GM23338 (cell line): ENCODE measurements around the gene GNG7. TPM values are rescaled to one million over a fixed set of nuclear protein-coding genes. Genes with fewer than 3 reads are reported as not detected.

Source experiments
- ATAC-seq: fragments of 200-7000 bp; cut with Tn5 transposase; 3 replicates; pipeline ENCODE4 v1.9.1; 2020
- DNase-seq: peaks from one replicate; pipeline ENCODE4 v3.0.0-alpha.2; 2015; ENCODE audit warnings: low spot score
- H2AFZ ChIP-seq: fragments of 200-600 bp; sonication (generic); 2 replicates; pipeline ENCODE4 v1.8.0; 2016; ENCODE audit warnings: antibody characterized with exemption, mild to moderate bottlenecking, moderate library complexity
- H3F3A ChIP-seq: fragments of 200-600 bp; sonication (generic); replicated peaks from 2 replicates; pipeline ENCODE4 v1.8.0; 2017; ENCODE audit warnings: antibody characterized with exemption, mixed run types, low read depth
- H3K27ac ChIP-seq: fragments of 200-600 bp; sonication (generic); 2 replicates; pipeline ENCODE4 v1.6.1; 2016; ENCODE audit warnings: low read depth
- H3K27me3 ChIP-seq: fragments of 200-600 bp; sonication (generic); 2 replicates; pipeline ENCODE4 v1.8.0; 2016; ENCODE audit warnings: mild to moderate bottlenecking, mixed run types, moderate library complexity; ENCODE audit not compliant: insufficient read depth
- H3K36me3 ChIP-seq: fragments of 200-600 bp; sonication (generic); 2 replicates; pipeline ENCODE4 v1.8.0; 2016; ENCODE audit warnings: mild to moderate bottlenecking; ENCODE audit not compliant: insufficient read depth
- H3K4me1 ChIP-seq: fragments of 200-600 bp; sonication (generic); 2 replicates; pipeline ENCODE4 v1.8.0; 2016; ENCODE audit warnings: mild to moderate bottlenecking, moderate library complexity; ENCODE audit not compliant: insufficient read depth
- H3K4me2 ChIP-seq: fragments of 200-600 bp; sonication (generic); 2 replicates; pipeline ENCODE4 v1.7.1; 2017; ENCODE audit warnings: mixed run types
- H3K4me3 ChIP-seq: fragments of 200-600 bp; sonication (generic); 2 replicates; pipeline ENCODE4 v1.6.1; 2016; ENCODE audit warnings: mixed run types
- H3K79me2 ChIP-seq: fragments of 200-600 bp; sonication (generic); replicated peaks from 2 replicates; pipeline ENCODE4 v1.8.0; 2017; ENCODE audit warnings: mild to moderate bottlenecking; ENCODE audit not compliant: insufficient read depth
- H3K9me2 ChIP-seq: fragments of 200-600 bp; sonication (generic); 2 replicates; pipeline ENCODE4 v1.8.0; 2017; ENCODE audit not compliant: insufficient read depth
- H4K20me1 ChIP-seq: fragments of 200-600 bp; sonication (generic); replicated peaks from 2 replicates; pipeline ENCODE4 v1.8.0; 2017; ENCODE audit warnings: mild to moderate bottlenecking; ENCODE audit not compliant: insufficient read depth
- H3K27ac Mint-ChIP-seq: 2 replicates; pipeline ENCODE4 v1.8.0; 2020; ENCODE audit warnings: inconsistent platforms, mild to moderate bottlenecking, moderate library complexity, mixed read lengths
- H3K27me3 Mint-ChIP-seq: 3 replicates; pipeline ENCODE4 v1.8.0; 2022; ENCODE audit warnings: low read depth, mild to moderate bottlenecking, moderate library complexity, mixed read lengths, inconsistent platforms; ENCODE audit not compliant: insufficient read depth, poor library complexity
- H3K36me3 Mint-ChIP-seq: 3 replicates; pipeline ENCODE4 v1.8.0; 2021; ENCODE audit warnings: low read depth, mild to moderate bottlenecking, inconsistent platforms, moderate library complexity, mixed read lengths
- H3K4me1 Mint-ChIP-seq: 3 replicates; pipeline ENCODE4 v1.8.0; 2020; ENCODE audit warnings: mild to moderate bottlenecking, inconsistent platforms, mixed read lengths
- H3K4me3 Mint-ChIP-seq: 3 replicates; pipeline ENCODE4 v1.8.0; 2021; ENCODE audit warnings: moderate library complexity, mild to moderate bottlenecking, inconsistent platforms, mixed read lengths
- H3K9me3 Mint-ChIP-seq: 3 replicates; pipeline ENCODE4 v1.8.0; 2020; ENCODE audit warnings: moderate library complexity, mild to moderate bottlenecking, inconsistent platforms, mixed read lengths
- CREB1 ChIP-seq: fragments of 250-450 bp; sonication (Bioruptor Pico); IDR thresholded peaks from 2 replicates; pipeline ENCODE4 v1.5.0; 2020; ENCODE audit warnings: low read depth, mild to moderate bottlenecking, moderate library complexity
- CTCF ChIP-seq, 2 experiments: fragments of 200-600 bp in 1 of 2; sonication (generic) in 1 of 2; conservative IDR thresholded peaks; 2 replicates each; pipeline versions ENCODE4 v1.5.1 to v1.6.1; 2016 to 2017; ENCODE audit warnings: antibody characterized with exemption in 2 of 2, low read depth in 2 of 2, mild to moderate bottlenecking in 2 of 2, moderate library complexity in 1 of 2
- EZH2 ChIP-seq: fragments of 200-600 bp; sonication (generic); IDR thresholded peaks from one replicate; pipeline ENCODE4 v1.8.0; 2017; ENCODE audit warnings: antibody characterized with exemption, mild to moderate bottlenecking, low read depth; ENCODE audit not compliant: unreplicated experiment
- JUNB ChIP-seq: IDR thresholded peaks from one replicate; pipeline ENCODE4 v1.6.1; 2016; ENCODE audit warnings: antibody characterized with exemption; ENCODE audit not compliant: unreplicated experiment
- NANOG ChIP-seq: IDR thresholded peaks from 2 replicates; pipeline ENCODE4 v1.6.1; 2016; ENCODE audit warnings: antibody characterized with exemption, borderline replicate concordance
- REST ChIP-seq: IDR thresholded peaks from one replicate; pipeline ENCODE4 v1.6.1; 2018; ENCODE audit warnings: antibody characterized with exemption; ENCODE audit not compliant: unreplicated experiment
- STAT1 ChIP-seq: IDR thresholded peaks from one replicate; pipeline ENCODE4 v1.6.1; 2016; ENCODE audit warnings: antibody characterized with exemption; ENCODE audit not compliant: unreplicated experiment
- ZNF114 ChIP-seq: fragments of 250-450 bp; sonication (Bioruptor Pico); IDR thresholded peaks from 2 replicates; pipeline ENCODE4 v1.5.0; 2020; ENCODE audit warnings: mild to moderate bottlenecking, moderate library complexity
- ZNF331 ChIP-seq: fragments of 250-450 bp; sonication (Bioruptor Pico); IDR thresholded peaks from 2 replicates; pipeline ENCODE4 v1.5.0; 2020; ENCODE audit warnings: low read depth, mild to moderate bottlenecking, moderate library complexity
- ZNF462 ChIP-seq: fragments of 250-450 bp; sonication (Bioruptor Pico); IDR thresholded peaks from 2 replicates; pipeline ENCODE4 v1.5.0; 2020; ENCODE audit warnings: mild to moderate bottlenecking, moderate library complexity
- polyA plus RNA-seq: library from polyadenylated mRNA; unstranded; fragments of >200 nt; fragmentation: Nextera tagmentation; extraction: Ambion mirVana; gene quantifications from 2 replicates; pipeline ENCODE4 v1.2.1, GENCODE V29; 2016
- total RNA-seq: library from RNA; depleted of rRNA; stranded (reverse); fragments of >200 nt; shearing (Covaris generic); gene quantifications from 2 replicates; pipeline ENCODE4 v1.2.3, GENCODE V29; 2014

Gene GNG7
- total and polyA plus RNA-seq, 2 experiments from 2014 or later: 5.1 to 5.4 TPM

GRCh38 chr19:2627319-2627829 is 75.1 kb downstream of the GNG7 start (continued):
- TF ChIP-seq ZNF462 (CRISPR knock-in tag) (no peak), JUNB (no peak)

- H3K79me2 ChIP-seq: no peaks in the 10 kb centered on the region
- Mint-ChIP-seq H3K4me1 (peaks cover 9% of the 10 kb centered on the region), H3K4me3 (no peak overlapping the region), H3K27me3 (peaks cover 6% of the 10 kb centered on the region), H3K36me3 (peaks cover 17% of the 10 kb centered on the region; the same call in 2 of the 3 replicates), H3K9me3 (peaks cover 19% of the 10 kb centered on the region), H3K27ac (no peak overlapping the region)
- no peaks in the 10 kb centered on the region for H3K9me2 ChIP-seq
- no peaks in the 10 kb centered on the region for H4K20me1 ChIP-seq
- no peaks in the 10 kb centered on the region for H3F3A ChIP-seq
- H3K27ac ChIP-seq: no peak overlapping the region
- ATAC-seq (no peak), DNase-seq (no peak)
- H3K4me2 ChIP-seq: no peak overlapping the region
- H3K36me3 ChIP-seq: no peaks in the 10 kb centered on the region
- no peak overlapping the region for H3K4me3 ChIP-seq
- no peaks in the 10 kb centered on the region; the same call in 1 of the 2 replicates for H3K4me1 ChIP-seq
- TF ChIP-seq ZNF331 (no peak), ZNF114 (CRISPR knock-in tag) (no peak), NANOG (no peak), EZH2 (no peak), STAT1 (no peak), CREB1 (CRISPR knock-in tag) (no peak), JUNB (no peak), REST (no peak), CTCF (conservative IDR thresholded peaks at IDR 0.05; ENCODE audit: low read depth in 2 of 2) (no peak)
- H3K27me3 ChIP-seq: no peaks in the 10 kb centered on the region
- no peak overlapping the region for H2AFZ ChIP-seq
Measured at GRCh38 chr19:2625434-2625833, 77.1 kb downstream of the GNG7 start.
